IPS DF 4.7 (cell line): ENCODE data around the gene CGB2.
"Not testable (repeated sequence)": the region's sequence is repeated elsewhere in the genome, so short reads cannot be mapped to it uniquely, and the experiment has no call there.

Source experiments
- DNase-seq: peaks from one replicate; pipeline ENCODE4 v3.0.0-alpha.2; 2013; ENCODE audit warnings: low spot score; ENCODE audit errors: extremely low read depth

The CGB2 gene

DNA sequence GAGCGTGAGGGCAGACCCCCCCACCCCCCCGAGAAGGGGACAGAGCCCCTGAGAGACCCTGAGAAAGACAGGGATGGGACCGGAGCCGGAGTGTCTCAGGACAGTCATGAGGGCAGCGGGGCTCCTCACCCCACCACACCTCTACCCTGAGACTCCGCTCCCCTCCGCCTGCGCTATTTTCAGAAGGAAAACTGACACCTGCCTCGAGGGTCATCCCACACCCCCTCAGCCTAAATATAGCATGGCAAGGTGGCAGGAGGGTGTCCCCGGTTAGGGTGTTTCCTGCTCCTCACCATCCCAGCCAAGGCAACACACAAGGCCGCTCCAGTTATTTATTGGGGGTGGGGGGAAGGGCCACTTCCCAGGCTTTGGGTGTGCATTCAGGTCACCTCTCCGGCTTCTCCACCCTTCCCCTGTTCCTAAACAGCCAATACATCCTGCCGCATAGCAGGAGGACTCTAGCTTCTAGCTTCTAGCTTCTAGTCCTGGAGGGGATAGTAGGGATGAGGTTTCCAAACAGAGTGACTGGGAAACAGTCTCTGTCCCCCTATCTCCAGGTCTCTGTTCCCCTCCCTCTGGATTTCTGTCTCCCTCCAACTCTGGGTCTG, 34.3 kb downstream of the CGB2 start:
- no peak for DNase-seq

DNA sequence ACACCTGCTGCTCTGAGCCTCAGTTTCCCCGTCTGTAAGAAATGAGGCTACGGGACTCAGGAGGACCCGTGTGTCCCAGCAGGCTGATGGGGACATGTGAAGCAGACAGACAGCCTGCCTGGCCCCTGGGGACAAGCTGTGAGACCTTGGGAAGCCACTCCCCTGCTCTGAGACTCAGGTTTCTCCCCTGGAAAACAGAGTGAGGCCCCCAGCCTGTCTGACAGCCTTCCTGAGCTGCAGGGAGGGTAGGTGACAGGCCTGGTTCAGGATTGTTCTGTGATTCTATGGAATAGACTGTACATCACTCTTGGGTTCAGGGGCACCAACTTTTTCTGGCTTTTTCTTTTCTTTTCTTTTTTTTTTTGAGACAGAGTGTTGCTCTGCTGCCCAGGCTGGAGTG, 35.9 kb downstream of the CGB2 start:
- no peak for DNase-seq

DNA sequence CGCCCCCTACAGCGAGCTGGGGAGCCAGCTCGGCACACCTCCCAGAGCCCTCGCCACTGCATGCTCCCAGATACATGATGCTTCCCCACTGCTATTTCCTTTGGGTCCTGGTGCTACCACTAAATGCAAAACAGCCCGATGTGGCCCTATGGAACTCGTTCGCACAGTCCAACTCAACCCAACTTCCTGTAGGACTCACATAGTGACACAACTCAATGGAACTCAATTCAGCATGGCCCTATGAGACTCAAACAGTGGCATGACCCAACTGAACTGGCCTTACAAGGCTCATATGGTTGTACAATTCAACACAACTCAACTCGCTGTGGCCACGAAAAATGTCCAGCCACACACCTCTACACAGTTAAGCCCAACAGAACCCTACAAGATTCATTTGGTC, 37.3 kb downstream of the CGB2 start:
- DNase-seq, result no peak

DNA sequence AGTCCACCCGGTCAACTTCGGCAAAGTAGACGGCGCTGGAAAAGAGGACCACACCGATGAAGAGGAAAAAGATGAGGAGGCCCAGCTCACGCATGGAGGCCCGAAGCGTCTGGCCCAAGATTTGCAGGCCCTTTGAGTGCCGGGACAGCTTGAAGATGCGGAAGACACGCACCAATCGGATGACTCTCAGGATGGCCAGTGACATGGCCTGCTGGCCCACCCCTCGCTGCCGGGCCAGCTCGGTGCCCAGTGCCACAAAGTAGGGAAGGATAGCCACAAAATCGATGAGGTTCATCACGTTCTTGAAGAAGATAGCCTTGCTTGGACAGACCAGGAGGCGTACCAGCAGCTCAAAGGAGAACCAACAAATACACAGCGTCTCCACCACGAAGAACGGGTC, 38.7 kb downstream of the CGB2 start:
- no peak for DNase-seq

DNA sequence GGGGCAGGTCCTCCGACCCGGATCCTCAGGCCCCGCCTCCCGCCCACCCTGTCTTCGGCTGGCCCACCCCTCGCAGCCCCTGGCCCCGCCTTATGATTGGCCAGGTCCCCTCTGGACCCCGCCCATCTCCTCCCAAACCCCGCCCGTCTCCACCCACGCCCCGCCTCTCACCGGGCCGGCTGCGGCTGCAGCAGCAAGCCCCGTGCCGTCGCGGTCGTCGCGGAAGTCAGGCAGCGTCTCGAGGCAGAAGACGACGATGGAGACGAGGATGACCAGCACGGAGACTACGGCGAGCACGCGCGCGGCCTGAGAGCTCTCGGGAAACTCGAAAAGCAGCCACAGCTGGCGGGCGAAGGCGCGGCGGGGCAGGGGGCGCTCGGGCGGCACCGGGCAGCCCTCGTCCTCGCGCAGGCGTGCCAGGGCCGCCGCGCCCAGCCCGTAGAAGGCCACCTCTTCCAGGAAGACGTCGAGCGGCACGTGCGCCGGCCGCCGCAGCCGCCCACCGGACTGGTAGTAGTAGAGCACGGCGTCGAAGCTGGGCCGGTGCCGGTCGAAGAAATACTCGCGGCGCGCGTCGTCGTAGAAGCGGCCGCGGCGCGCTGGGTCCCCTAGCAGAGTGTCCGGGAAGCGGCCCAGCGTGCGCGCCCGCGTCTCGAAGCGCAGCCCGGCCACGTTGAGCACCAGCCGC, 40.3 kb downstream of the CGB2 start:
- DNase-seq, result no peak

DNA sequence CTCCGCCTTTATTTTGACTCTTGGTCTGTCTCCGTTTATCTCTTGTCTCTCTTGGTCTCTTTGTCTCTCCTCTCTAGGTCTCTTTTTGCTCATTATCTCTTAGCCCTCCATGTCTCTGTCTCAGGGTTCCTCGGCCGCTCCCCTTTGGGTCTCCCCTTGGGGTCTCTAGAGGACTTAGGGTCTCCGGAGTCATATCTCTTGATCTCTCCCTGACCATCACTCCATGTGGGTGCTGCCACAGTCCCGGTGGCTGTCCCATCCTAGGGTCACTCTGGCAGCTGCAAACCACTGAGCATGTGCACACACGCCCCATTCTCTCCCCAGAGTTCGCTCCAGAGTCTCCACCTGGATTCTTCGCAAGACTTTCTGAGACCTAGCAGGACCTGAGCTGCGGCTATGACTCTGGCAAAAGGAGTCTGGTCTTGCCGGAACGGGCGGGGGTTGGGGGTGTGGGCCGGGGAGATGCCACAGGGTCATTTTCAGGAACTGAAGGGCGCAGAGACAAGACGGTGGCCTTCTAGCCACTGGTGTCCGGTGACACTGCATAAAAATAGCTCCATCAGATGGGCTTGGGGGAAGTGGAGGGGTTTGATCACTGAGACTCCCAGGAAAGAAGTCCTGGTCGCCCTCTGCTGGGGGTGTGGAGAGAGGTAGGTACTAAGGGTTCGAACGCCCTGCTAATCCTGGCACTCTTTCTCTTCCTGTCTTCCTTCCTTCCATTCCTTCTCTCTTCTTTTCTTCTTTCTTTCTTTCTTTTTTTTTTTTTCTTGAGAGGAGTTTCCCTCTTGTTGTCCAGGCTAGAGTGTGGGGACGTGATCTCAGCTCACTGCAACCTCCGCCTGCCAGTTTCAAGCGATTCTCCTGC, 42.1 kb downstream of the CGB2 start:
- no peak for DNase-seq

DNA sequence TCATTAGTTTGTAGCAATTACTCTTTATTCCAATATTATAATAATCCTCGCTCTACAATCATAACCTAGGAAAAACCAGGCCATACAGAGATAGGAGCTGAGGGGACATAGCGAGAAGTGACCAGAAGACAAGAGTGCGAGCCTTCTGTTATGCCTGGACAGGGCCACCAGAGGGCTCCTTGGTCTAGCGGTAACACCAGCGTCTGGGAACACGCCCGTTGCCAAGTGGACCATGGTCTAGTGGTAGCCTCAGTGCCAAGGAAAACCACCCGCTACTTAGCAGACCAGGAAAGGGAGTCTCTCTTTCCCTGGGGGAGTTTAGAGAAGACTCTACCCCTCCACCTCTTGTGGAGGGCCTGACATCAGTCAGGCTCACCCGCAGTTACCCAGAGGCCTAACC, 43.2 kb downstream of the CGB2 start:
- DNase-seq, result not testable (repeated sequence)

DNA sequence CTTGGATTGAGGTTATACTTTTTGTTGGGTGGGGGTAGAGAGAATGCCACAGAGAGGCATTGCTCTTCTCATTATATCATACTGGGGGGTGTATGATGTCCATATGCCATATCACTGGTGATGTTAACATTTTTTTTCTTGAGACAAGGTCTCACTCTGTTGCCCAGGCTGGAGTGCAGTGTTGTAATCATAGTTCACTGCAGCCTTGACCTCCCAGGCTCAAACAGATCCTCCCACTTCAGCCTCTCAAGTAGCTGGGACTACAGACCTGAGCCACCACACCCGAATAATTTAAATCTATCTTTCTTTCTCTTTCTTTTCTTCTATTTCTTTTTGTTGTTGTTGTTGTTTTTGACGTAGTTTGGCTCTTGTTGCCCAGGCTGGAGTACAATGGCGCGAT, 48.7 kb downstream of the CGB2 start:
- no peak for DNase-seq

DNA sequence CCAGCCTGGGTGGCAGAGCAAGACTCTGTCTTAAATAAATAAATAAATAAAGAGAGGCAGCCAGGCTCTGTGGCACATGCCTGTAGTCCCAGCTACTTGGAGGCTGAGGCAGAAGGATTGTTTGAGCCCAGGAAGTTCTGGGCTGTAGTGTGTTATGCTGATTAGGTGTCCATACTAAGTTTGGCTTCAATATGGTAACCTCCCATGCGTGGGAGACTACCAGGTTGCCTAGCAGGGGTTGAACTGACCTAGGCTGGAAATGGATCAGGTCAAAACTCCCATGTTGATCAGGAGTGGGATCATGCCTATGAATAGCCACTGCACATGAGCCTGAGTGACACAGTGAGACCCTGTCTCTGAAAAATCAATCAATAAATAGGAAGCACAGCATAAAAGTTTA, 49.6 kb downstream of the CGB2 start:
- DNase-seq, result no peak
